Activated T-cell treated with anti-CD3 and anti-CD28 coated beads, Interleukin-2, amount 50 U/mL, for 48 hours (primary cell): ENCODE measurements around the gene BLMH.

Experiments
- DNase-seq, 2 experiments: peaks; one replicate each; pipeline ENCODE4 v3.0.0-alpha.2; 2020

Gene BLMH

GRCh38 chr17:30304778-30305177 lies 13.0 kb upstream of the BLMH start:
- DNase-seq = no peak

- no peak for DNase-seq
These were observed 10.5 kb upstream of the BLMH start for GRCh38 chr17:30302241-30302640.

- no peak for DNase-seq
These were observed 9.1 kb upstream of the BLMH start for GRCh38 chr17:30300818-30301217.

DNA sequence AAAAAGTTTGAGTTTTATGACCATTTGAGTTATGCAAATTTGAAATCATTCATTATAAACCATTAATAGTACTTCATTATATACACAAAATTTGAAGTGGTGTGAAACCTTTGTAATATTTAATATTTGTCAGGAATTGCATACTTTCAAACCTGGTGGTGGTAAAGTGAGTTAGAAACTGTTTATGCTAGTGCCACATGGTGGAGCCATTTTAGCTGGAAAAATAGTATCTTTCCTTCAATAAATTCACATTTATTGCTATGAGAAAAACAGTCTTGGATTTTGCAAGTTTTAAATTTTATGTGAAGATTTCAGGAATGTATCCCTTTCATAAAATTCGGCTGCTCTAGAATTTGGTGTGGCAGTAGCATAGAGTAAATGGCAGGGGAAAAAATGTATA lies 7.3 kb upstream of the BLMH start:
- no peak for DNase-seq

DNA sequence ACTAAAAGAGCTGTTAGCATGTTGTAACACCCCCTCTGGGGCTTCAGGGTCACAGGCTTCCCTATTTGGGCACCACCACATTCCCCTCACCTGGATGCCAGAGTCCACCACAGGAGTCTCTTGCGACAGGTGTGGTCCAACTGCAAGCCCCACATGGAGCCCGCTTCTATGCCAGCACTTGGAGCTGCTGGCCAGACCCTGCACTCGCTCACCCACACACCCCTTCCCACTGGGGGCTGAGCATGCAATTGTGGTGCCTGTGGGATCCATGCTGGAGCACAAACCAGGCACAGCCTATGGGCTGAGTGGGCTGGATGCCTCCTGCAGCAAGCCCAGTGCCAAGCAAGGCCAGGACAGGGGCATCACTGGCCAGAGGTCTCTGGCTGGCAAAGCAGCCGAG lies 6.0 kb upstream of the BLMH start:
- no peak for DNase-seq

- no peak for DNase-seq
These were observed 4.8 kb upstream of the BLMH start for GRCh38 chr17:30296499-30297080.

GRCh38 chr17:30292286-30292858 lies 628 bp upstream of the BLMH start:
- DNase-seq = no peak

- DNase-seq = peak; percentile 66 to 67
These were observed 825 bp downstream of the BLMH start for GRCh38 chr17:30290696-30291542.

DNA sequence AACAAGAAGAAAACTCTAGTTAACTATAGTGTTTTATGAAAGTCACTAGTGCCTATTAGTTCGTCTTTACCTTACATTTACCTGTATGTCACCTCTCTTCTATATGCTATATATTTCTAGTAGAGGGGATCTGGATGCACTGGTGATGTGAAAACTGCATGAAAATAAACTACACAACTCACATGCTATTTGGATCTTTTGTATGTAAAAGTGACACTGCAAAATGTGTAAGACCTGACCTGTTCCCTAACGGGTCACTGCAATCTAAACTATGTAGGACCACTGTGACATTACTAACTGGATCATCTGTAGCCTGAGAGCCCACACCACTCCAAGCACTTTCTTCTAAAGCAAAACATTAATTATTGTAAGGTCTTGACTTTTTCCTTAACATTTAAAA lies 1.7 kb downstream of the BLMH start:
- DNase-seq = no peak

DNA sequence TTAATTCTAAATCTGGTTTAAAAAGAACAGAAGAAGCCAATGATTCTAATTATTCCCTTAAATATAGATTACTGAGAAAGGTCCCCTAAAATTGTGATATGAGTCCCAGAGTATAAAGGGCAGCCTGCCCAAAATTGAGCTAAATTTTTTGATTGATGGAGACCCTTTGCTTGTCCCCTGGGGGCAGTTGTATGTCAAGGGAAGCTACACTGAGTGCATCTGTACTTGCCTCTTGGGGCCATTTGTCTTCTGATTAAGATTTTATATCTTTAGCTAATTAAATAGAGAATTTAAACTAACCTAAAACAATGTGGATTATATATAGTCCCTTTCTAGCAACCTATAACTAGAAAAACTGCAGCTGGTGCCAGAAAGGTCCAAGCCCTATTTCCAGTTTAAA lies 12.6 kb downstream of the BLMH start:
- DNase-seq = no peak

- DNase-seq = no peak
These were observed 13.7 kb downstream of the BLMH start for GRCh38 chr17:30278032-30278431.

- DNase-seq = no peak
These were observed 15.8 kb downstream of the BLMH start for GRCh38 chr17:30275911-30276310.

GRCh38 chr17:30274887-30275286 lies 16.9 kb downstream of the BLMH start:
- no peak for DNase-seq

DNA sequence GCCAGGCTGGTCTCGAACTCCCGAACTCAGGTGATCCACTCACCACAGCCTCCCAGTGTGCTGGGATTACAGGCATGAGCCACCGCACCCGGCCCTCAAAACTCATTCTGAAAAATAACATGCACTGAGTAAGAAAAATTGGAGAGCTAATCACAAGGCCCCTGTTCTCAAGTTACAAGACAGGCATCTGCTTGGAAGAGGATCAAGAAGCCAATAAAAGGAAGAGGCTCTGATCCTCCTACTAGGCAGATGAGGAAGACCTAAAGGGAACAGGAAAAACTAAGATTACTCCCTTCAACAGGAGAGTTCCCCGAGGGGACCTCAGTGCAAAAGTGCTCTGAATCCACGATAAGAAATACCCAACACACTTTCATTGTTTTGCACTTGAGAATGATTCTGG lies 18.4 kb downstream of the BLMH start:
- no peak for DNase-seq

DNA sequence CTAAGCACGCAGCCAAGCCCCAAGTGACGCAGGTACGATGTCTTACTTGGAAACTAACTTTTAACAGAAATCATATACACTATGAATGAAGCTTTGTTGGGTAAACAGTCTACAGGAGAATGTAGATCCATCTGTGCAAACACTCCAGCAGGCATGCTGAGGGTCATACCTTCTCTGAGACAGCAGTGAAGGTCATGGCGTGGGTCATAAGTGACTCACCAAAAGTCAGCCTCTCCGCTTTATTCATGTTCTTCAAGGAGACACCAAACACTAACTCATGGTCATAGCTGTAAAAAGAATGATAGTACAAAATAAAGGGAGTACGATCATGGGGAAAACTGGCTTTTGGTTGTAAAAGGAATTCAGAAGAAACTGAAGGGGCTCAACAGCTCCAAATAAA lies 20.6 kb downstream of the BLMH start:
- no peak for DNase-seq

- no peak for DNase-seq
These were observed 24.1 kb downstream of the BLMH start for GRCh38 chr17:30267625-30268024.

DNA sequence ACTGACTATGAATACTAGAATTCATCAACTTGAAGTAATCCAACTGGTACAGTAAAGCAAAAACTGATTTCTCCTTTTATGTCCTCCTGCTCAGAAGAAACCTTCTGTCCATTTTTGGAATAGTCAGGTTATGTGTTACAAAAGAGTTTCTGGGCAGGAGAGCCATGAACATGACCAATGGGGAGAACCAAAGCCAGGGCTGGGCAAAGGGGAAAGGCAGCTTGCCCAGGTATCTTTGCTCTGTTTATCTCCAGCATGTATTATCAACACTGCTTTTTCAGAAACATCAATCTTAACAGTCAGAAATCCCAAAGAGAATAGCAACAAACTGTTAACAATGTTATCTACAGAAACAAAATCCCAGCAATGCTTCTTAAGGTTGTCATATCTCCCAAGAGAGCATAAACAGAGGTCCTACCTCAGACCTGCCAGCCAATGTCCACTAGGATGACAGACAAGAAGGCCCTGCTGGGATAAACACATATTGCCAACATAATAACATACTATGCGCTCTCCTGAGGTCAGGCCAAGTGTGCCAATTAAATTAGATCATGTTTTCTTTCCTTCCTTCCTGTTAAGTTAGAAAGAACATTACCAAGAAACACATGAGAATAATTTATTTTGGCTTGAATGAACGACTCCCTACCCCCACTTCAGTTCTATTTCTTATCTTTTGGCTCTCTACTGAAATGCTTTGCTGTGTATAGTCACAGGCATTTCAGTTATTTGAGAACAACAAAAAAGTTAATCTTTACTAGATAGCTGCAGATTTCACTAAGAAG lies 28.0 kb downstream of the BLMH start:
- no peak for DNase-seq

GRCh38 chr17:30256756-30257506 lies 34.8 kb downstream of the BLMH start:
- no peak for DNase-seq

DNA sequence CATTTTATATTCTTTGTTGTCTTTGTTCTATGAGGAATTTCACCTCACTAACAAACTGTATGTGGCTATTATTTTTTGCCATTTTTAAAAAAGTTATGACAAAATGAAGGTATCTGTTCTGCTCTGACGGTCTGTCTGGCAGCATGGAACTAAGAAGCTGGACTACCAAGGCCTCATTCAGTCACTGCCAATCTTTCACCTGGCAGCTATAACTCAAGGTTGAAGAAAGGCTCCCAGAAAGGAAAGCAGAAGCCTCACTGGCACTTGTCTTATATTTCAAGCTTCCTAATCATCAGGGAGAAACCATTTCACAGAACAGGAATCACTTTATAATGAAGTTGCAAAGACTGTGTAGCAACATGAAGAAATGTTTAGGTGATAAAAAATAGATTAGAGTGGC lies 37.6 kb downstream of the BLMH start:
- no peak for DNase-seq

GRCh38 chr17:30253312-30253711 lies 38.4 kb downstream of the BLMH start:
- DNase-seq = no peak

- no peak for DNase-seq
These were observed 39.8 kb downstream of the BLMH start for GRCh38 chr17:30251931-30252330.

DNA sequence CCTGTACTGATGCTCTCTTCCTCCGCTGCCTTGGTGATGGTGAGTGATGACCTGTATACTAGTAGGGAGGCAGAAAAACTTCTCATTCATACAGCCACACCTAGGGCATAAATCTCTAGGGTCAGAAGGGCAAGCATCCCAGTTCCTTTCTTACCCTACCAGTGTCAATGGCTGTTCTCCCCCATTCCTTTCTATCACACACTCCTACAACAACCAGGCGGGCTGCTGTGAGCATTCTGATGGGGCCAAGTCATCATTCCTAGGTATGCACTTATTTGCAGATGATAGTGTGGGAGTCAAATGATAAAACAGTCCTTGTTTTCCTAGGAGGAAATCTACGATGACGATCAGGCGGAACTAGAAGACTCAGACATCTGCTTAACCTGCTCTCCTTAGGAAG lies 42.3 kb downstream of the BLMH start:
- DNase-seq = no peak

- DNase-seq = no peak
These were observed 43.0 kb downstream of the BLMH start for GRCh38 chr17:30248786-30249185.
